PFSK-1 (cell line): ENCODE measurements around the gene ADCK1.

Source experiments
- POLR2AphosphoS5 ChIP-seq: IDR thresholded peaks from 2 replicates; pipeline ENCODE4 v1.6.1; 2012; ENCODE audit warnings: low read depth, mild to moderate bottlenecking, control low read depth, low read length, moderate library complexity
- SIN3A ChIP-seq: IDR thresholded peaks from 2 replicates; pipeline ENCODE4 v1.6.1; 2012; ENCODE audit warnings: mild to moderate bottlenecking, low read length, moderate library complexity, borderline replicate concordance; ENCODE audit not compliant: insufficient read depth
- TAF1 ChIP-seq: IDR thresholded peaks from 2 replicates; pipeline ENCODE4 v1.6.1; 2012; ENCODE audit warnings: low read length, control low read depth, borderline replicate concordance; ENCODE audit not compliant: insufficient read depth

- TF ChIP-seq TAF1 (no peak), POLR2AphosphoS5 (no peak), SIN3A (no peak)
Measured at GRCh38 chr14:77882636-77883035, 82.7 kb downstream of the ADCK1 start.
